Neural cell (in vitro differentiated cells): ENCODE results near the gene ZNF25. TPM values are rescaled to one million over a fixed set of nuclear protein-coding genes. Genes with fewer than 3 reads are reported as not detected.

Experiments used
- H2AFZ ChIP-seq: fragments of 200-600, 300-800 bp; sonication (generic), shearing (Covaris generic); 2 replicates; pipeline ENCODE4 v1.6.0; 2014; ENCODE audit warnings: low read depth, mild to moderate bottlenecking, antibody characterized with exemption, low read length, moderate library complexity
- H3F3A ChIP-seq: fragments of 200-600 bp; shearing (Covaris generic); 2 replicates; pipeline ENCODE4 v1.6.1; 2016; ENCODE audit warnings: mild to moderate bottlenecking, moderate library complexity, mixed read lengths, antibody characterized with exemption, low read length; ENCODE audit not compliant: insufficient read depth, poor library complexity, severe bottlenecking
- H3K27ac ChIP-seq: fragments of 200-600, 300-800 bp; sonication (generic), shearing (Covaris generic); 2 replicates; pipeline ENCODE4 v1.5.1; 2014; ENCODE audit warnings: mild to moderate bottlenecking, low read length, moderate library complexity
- H3K27me3 ChIP-seq: fragments of 300-800, 200-600 bp; sonication (generic), shearing (Covaris generic); 2 replicates; pipeline ENCODE4 v1.6.0; 2014; ENCODE audit warnings: mild to moderate bottlenecking, low read depth, low read length, moderate library complexity; ENCODE audit not compliant: insufficient read depth
- H3K36me3 ChIP-seq: fragments of 300-800, 200-600 bp; sonication (generic), shearing (Covaris generic); 2 replicates; pipeline ENCODE4 v1.5.1; 2014; ENCODE audit warnings: mild to moderate bottlenecking, antibody characterized with exemption, low read length, moderate library complexity; ENCODE audit not compliant: insufficient read depth
- H3K4me2 ChIP-seq: fragments of 300-800, 200-600 bp; sonication (generic), shearing (Covaris generic); 2 replicates; pipeline ENCODE4 v1.6.0; 2014; ENCODE audit warnings: mild to moderate bottlenecking, low read length
- H3K4me3 ChIP-seq: fragments of 300-800, 200-600 bp; sonication (generic), shearing (Covaris generic); 2 replicates; pipeline ENCODE4 v1.5.1; 2014; ENCODE audit warnings: mild to moderate bottlenecking, low read length, moderate library complexity
- H3K79me2 ChIP-seq: fragments of 200-600 bp; shearing (Covaris generic); replicated peaks from 2 replicates; pipeline ENCODE4 v1.6.0; 2014; ENCODE audit warnings: mild to moderate bottlenecking, low read length, moderate library complexity; ENCODE audit not compliant: insufficient read depth
- H3K9ac ChIP-seq: fragments of 300-800, 200-600 bp; sonication (generic), shearing (Covaris generic); 2 replicates; pipeline ENCODE4 v1.6.1; 2016; ENCODE audit warnings: mild to moderate bottlenecking, low read length, mixed read lengths
- H3K9me2 ChIP-seq: fragments of 200-600 bp; shearing (Covaris generic); 2 replicates; pipeline ENCODE4 v1.6.1; 2016; ENCODE audit warnings: mild to moderate bottlenecking, low read length, mixed read lengths; ENCODE audit not compliant: insufficient read depth
- H3K9me3 ChIP-seq: fragments of 200-600, 300-800 bp; sonication (generic), shearing (Covaris generic); 2 replicates; pipeline ENCODE4 v1.6.1; 2016; ENCODE audit warnings: mild to moderate bottlenecking, mixed run types, low read length, moderate library complexity, mixed read lengths
- H4K20me1 ChIP-seq: fragments of 200-600 bp; shearing (Covaris generic); 2 replicates; pipeline ENCODE4 v1.6.1; 2016; ENCODE audit warnings: mild to moderate bottlenecking, mixed run types; ENCODE audit not compliant: insufficient read depth
- CTCF ChIP-seq: fragments of 450-650 bp; IDR thresholded peaks from 2 replicates; pipeline ENCODE4 v1.5.1; 2014; ENCODE audit warnings: antibody characterized with exemption, mild to moderate bottlenecking, moderate library complexity; ENCODE audit not compliant: poor library complexity, severe bottlenecking
- EP300 ChIP-seq: fragments of 450-650 bp; conservative IDR thresholded peaks from 2 replicates; pipeline ENCODE4 v1.6.1; 2014; ENCODE audit warnings: antibody characterized with exemption, mild to moderate bottlenecking, moderate library complexity; ENCODE audit not compliant: poor library complexity, severe bottlenecking
- EZH2 ChIP-seq: fragments of 200-600, 300-800 bp; shearing (Covaris generic), sonication (generic); IDR thresholded peaks from 2 replicates; pipeline ENCODE4 v1.6.1; 2014; ENCODE audit warnings: antibody characterized with exemption, low read length, borderline replicate concordance, mild to moderate bottlenecking; ENCODE audit not compliant: insufficient read depth, poor library complexity, severe bottlenecking
- MXI1 ChIP-seq: fragments of 450-650 bp; conservative IDR thresholded peaks from 2 replicates; pipeline ENCODE4 v1.6.1; 2014; ENCODE audit warnings: antibody characterized with exemption, mild to moderate bottlenecking; ENCODE audit not compliant: poor library complexity, severe bottlenecking
- RAD21 ChIP-seq: fragments of 450-650 bp; conservative IDR thresholded peaks from 2 replicates; pipeline ENCODE4 v1.6.1; 2014; ENCODE audit warnings: antibody characterized with exemption, mild to moderate bottlenecking, moderate library complexity
- SMC3 ChIP-seq: fragments of 450-650 bp; conservative IDR thresholded peaks from 2 replicates; pipeline ENCODE4 v1.6.1; 2014; ENCODE audit warnings: antibody characterized with exemption, mild to moderate bottlenecking, moderate library complexity; ENCODE audit not compliant: poor library complexity
- TAF1 ChIP-seq: IDR thresholded peaks from 2 replicates; pipeline ENCODE4 v1.6.1; 2012; ENCODE audit warnings: low read depth
- polyA plus RNA-seq: library from polyadenylated mRNA; depleted of rRNA; stranded (reverse); fragments of >200 nt; gene quantifications from 2 replicates; pipeline ENCODE4 v1.2.3, GENCODE V29; 2014
- TF ChIP-seq, protein P1 (sequence below): IDR thresholded peaks from 2 replicates; pipeline ENCODE4 v1.6.1; 2012; ENCODE audit warnings: borderline replicate concordance

Gene ZNF25
- polyA plus RNA-seq, 1 donor from 2014 or later = 81.6 TPM

DNA sequence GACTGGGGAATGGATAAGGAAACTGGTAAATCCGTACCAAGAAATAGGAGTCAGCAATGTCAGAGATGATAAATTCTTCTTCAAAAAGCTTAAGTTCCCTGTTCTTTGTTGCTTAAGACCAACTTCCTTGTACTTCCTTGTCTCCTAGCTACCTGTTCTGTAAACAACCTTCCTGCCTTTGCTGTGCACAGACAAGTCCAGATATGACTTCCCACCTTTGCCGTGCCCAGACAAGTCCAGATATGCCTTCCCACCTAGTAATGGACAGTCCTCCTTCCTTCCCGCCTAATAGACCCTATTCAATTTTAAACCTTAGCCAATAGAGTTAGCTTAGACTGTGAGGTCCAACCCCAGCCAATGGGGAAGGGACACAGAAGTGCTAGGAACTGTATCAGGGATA lies 31.5 kb upstream of the ZNF25 start:
- Histone ChIP-seq H2AFZ (no peak overlapping the region), H3K27ac (no peak overlapping the region), H3K4me3 (no peak overlapping the region), H3F3A (no peaks in the 10 kb centered on the region), H3K4me2 (no peak overlapping the region), H3K9ac (no peak overlapping the region), H3K9me3 (no peaks in the 10 kb centered on the region), H3K36me3 (no peaks in the 10 kb centered on the region), H3K9me2 (no peaks in the 10 kb centered on the region), H3K79me2 (peaks cover 11% of the 10 kb centered on the region), H4K20me1 (no peaks in the 10 kb centered on the region), H3K27me3 (no peaks in the 10 kb centered on the region)
- TF ChIP-seq TAF1 (no peak), MXI1 (no peak), CTCF (no peak)
- TF ChIP-seq, protein P1, sequence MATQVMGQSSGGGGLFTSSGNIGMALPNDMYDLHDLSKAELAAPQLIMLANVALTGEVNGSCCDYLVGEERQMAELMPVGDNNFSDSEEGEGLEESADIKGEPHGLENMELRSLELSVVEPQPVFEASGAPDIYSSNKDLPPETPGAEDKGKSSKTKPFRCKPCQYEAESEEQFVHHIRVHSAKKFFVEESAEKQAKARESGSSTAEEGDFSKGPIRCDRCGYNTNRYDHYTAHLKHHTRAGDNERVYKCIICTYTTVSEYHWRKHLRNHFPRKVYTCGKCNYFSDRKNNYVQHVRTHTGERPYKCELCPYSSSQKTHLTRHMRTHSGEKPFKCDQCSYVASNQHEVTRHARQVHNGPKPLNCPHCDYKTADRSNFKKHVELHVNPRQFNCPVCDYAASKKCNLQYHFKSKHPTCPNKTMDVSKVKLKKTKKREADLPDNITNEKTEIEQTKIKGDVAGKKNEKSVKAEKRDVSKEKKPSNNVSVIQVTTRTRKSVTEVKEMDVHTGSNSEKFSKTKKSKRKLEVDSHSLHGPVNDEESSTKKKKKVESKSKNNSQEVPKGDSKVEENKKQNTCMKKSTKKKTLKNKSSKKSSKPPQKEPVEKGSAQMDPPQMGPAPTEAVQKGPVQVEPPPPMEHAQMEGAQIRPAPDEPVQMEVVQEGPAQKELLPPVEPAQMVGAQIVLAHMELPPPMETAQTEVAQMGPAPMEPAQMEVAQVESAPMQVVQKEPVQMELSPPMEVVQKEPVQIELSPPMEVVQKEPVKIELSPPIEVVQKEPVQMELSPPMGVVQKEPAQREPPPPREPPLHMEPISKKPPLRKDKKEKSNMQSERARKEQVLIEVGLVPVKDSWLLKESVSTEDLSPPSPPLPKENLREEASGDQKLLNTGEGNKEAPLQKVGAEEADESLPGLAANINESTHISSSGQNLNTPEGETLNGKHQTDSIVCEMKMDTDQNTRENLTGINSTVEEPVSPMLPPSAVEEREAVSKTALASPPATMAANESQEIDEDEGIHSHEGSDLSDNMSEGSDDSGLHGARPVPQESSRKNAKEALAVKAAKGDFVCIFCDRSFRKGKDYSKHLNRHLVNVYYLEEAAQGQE = no peak

DNA sequence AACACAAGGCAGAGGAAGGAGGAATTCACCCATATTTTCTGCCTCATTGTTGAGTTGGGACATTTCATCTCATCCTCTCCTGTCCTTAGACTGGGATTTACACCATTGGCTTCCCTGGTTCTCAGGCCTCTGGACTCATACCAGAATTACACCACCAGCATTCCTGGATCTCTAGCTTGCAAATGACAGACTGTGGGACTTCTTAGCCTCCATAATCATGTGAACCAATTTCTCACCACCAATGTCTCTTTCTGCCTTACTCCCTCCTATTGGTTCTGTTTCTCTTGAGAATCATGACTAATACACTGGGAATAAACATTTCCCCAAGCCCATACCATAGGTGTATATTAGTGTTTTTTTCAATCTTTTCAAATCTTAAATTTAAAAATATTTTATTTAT lies 31.1 kb upstream of the ZNF25 start:
- H3K4me3 ChIP-seq = no peak overlapping the region

More for the DNA sequence above, 31.1 kb upstream of the ZNF25 start:
- H3F3A ChIP-seq = no peaks in the 10 kb centered on the region
- H3K9ac ChIP-seq = no peak overlapping the region
- peaks cover 7% of the 10 kb centered on the region for H3K79me2 ChIP-seq
- H3K9me3 ChIP-seq = no peaks in the 10 kb centered on the region
- no peaks in the 10 kb centered on the region for H3K27me3 ChIP-seq
- TF ChIP-seq RAD21 = no peak
- TF ChIP-seq EP300 = no peak
- TF ChIP-seq, protein P1 = no peak
- no peak for TF ChIP-seq CTCF
- no peak for TF ChIP-seq SMC3
- no peak for TF ChIP-seq EZH2
- no peak overlapping the region for H2AFZ ChIP-seq
- H3K27ac ChIP-seq = no peak overlapping the region
- no peaks in the 10 kb centered on the region for H3K9me2 ChIP-seq
- H3K4me2 ChIP-seq = no peak overlapping the region
- H3K36me3 ChIP-seq = no peaks in the 10 kb centered on the region
- H4K20me1 ChIP-seq = no peaks in the 10 kb centered on the region
